B cell (primary cell): Measurements from ENCODE around the gene PCDHB6. TPM values are rescaled to one million over a fixed set of nuclear protein-coding genes. Genes with fewer than 3 reads are reported as not detected.
"Not testable (repeated sequence)": the region's sequence is repeated elsewhere in the genome, so short reads cannot be mapped to it uniquely, and the experiment has no call there.

Experiments
- ATAC-seq: fragments of 200-7000 bp; cut with Tn5 transposase; one replicate; pipeline ENCODE4 v1.10.0; 2021; ENCODE audit warnings: low read depth, mild to moderate bottlenecking, moderate number of reproducible peaks, moderate library complexity
- CTCF ChIA-PET: fragments of 350-600 bp; sonication (Branson Sonifier 250); formaldehyde crosslinking; loops from one replicate; lab custom pipeline; 2021; ENCODE audit warnings: antibody characterized with exemption, inconsistent platforms; lab: Charles Lee
- POLR2A ChIA-PET: fragments of 350-600 bp; sonication (Branson Sonifier 250); formaldehyde crosslinking; loops from one replicate; lab custom pipeline; 2021; ENCODE audit warnings: antibody characterized with exemption; lab: Charles Lee
- DNase-seq: peaks from one replicate; pipeline ENCODE4 v3.0.0; 2013
- H2AFZ ChIP-seq: 2 replicates; pipeline ENCODE4 v1.6.1; 2012; ENCODE audit warnings: mild to moderate bottlenecking, low read depth, low read length; ENCODE audit not compliant: insufficient read depth, poor library complexity, severe bottlenecking
- H3K27ac ChIP-seq, 2 donors: 1 replicate in 1 of 2; 2 replicates in 1 of 2; pipeline ENCODE4 v1.5.1; 2012 to 2013; ENCODE audit warnings: low read length in 2 of 2, mild to moderate bottlenecking in 2 of 2, moderate library complexity in 1 of 2
- H3K27me3 ChIP-seq, 4 experiments: fragments of 200-600 bp in 1 of 4; sonication (generic) in 1 of 4; replicated peaks in 1 of 4; 1 replicate in 2 of 4; 2 replicates in 2 of 4; pipeline versions ENCODE4 v1.6.1 to v1.7.0; 2013 to 2016; ENCODE audit warnings: low read length in 3 of 4, mild to moderate bottlenecking in 2 of 4, mixed read lengths in 1 of 4, moderate library complexity in 1 of 4; ENCODE audit not compliant: insufficient read depth in 4 of 4, control insufficient read depth in 3 of 4; ENCODE audit errors: control extremely low read depth in 1 of 4
- H3K36me3 ChIP-seq, 2 experiments: replicated peaks in 1 of 2; 1 replicate in 1 of 2; 2 replicates in 1 of 2; pipeline versions ENCODE4 v1.6.1 to v1.7.1; 2013; ENCODE audit warnings: low read length in 1 of 2; ENCODE audit not compliant: insufficient read depth in 2 of 2, control insufficient read depth in 1 of 2; ENCODE audit errors: control extremely low read depth in 1 of 2, extremely low read depth in 1 of 2
- H3K4me1 ChIP-seq, 2 donors: fragments of 200-600 bp in 1 of 2; sonication (generic) in 1 of 2; 1 replicate in 1 of 2; 2 replicates in 1 of 2; pipeline versions ENCODE4 v1.5.1 to v1.6.1; 2013 to 2017; ENCODE audit warnings: low read length in 2 of 2; ENCODE audit not compliant: control insufficient read depth in 2 of 2, insufficient read depth in 2 of 2
- H3K4me2 ChIP-seq: replicated peaks from 2 replicates; pipeline ENCODE3; 2012; ENCODE audit warnings: mild to moderate bottlenecking, low read depth, low read length; ENCODE audit not compliant: poor library complexity, severe bottlenecking
- H3K4me3 ChIP-seq, 5 experiments: fragments of 200-600 bp in 1 of 5; sonication (generic) in 1 of 5; 1 replicate in 3 of 5; 2 replicates in 2 of 5; pipeline versions ENCODE4 v1.5.1 to v1.7.0; 2011 to 2016; ENCODE audit warnings: low read length in 4 of 5, mild to moderate bottlenecking in 4 of 5, low read depth in 2 of 5, control low read depth in 1 of 5, moderate library complexity in 1 of 5; ENCODE audit not compliant: insufficient read depth in 1 of 5; ENCODE audit errors: control extremely low read depth in 1 of 5, extremely low read depth in 1 of 5
- H3K79me2 ChIP-seq: fragments of 200-600 bp; sonication (generic); one replicate; pipeline ENCODE4 v1.6.0; 2016; ENCODE audit warnings: low read length; ENCODE audit not compliant: control insufficient read depth, insufficient read depth
- H3K9ac ChIP-seq: fragments of 200-600 bp; sonication (generic); 2 replicates; pipeline ENCODE4 v1.6.1; 2017; ENCODE audit warnings: mild to moderate bottlenecking, low read length, moderate library complexity
- H3K9me3 ChIP-seq, 3 donors: one replicate each; pipeline versions ENCODE4 v1.6.1 to v1.7.1; 2013; ENCODE audit warnings: low read length in 2 of 3; ENCODE audit not compliant: control insufficient read depth in 2 of 3, insufficient read depth in 1 of 3; ENCODE audit errors: control extremely low read depth in 1 of 3
- H4K20me1 ChIP-seq: 2 replicates; pipeline ENCODE4 v1.6.0; 2012; ENCODE audit warnings: mild to moderate bottlenecking, low read length; ENCODE audit not compliant: insufficient read depth, control insufficient read depth, poor library complexity, severe bottlenecking
- H3K27ac Mint-ChIP-seq: one replicate; pipeline ENCODE4 v1.8.0; 2021; ENCODE audit warnings: mixed read lengths
- H3K27me3 Mint-ChIP-seq: one replicate; pipeline ENCODE4 v1.8.0; 2021; ENCODE audit warnings: mixed read lengths
- H3K4me1 Mint-ChIP-seq: one replicate; pipeline ENCODE4 v1.8.0; 2021; ENCODE audit warnings: mixed read lengths
- H3K4me3 Mint-ChIP-seq: one replicate; pipeline ENCODE4 v1.8.0; 2021; ENCODE audit warnings: mixed read lengths
- H3K9me3 Mint-ChIP-seq: one replicate; pipeline ENCODE4 v1.8.0; 2022; ENCODE audit warnings: mixed read lengths; ENCODE audit not compliant: insufficient read depth
- WGBS: methylation state at CpG from one replicate; pipeline ENCODE4 v1.1.5; 2013; ENCODE audit warnings: missing lambda C conversion rate; ENCODE audit not compliant: insufficient coverage; 5-methylcytosine and 5-hydroxymethylcytosine counted together
- intact Hi-C: fragments of 100-400 bp; cut with micrococcal nuclease; formaldehyde crosslinking; loops from one replicate; pipeline ENCODE4 v1.10.0; 2022
- polyA plus RNA-seq: library from polyadenylated mRNA; depleted of rRNA; stranded (reverse); fragments of >200 nt; gene quantifications from 2 replicates; pipeline ENCODE4 v1.2.3, GENCODE V29; 2012
- total RNA-seq, 2 donors: library from RNA; stranded (reverse); fragments of 120-200 nt in 1 of 2; gene quantifications; 1 replicate in 1 of 2; 2 replicates in 1 of 2; pipeline versions ENCODE4 v1.2.3 to v1.2.4, GENCODE V29; 2013 to 2022

The PCDHB6 gene
- total and polyA plus RNA-seq, 2 donors (not counting 1 experiment from before 2014, with no cell fraction given) = not detected

GRCh38 chr5:141201646-141202045, 51.8 kb downstream of the PCDHB6 start:
- H3K4me1 ChIP-seq, H3K27ac Mint-ChIP-seq, H3K4me3 ChIP-seq, H3K27me3 ChIP-seq, ATAC-seq, H3K9me3 Mint-ChIP-seq, H3K4me1 Mint-ChIP-seq, POLR2A ChIA-PET, H3K36me3 ChIP-seq, H3K9ac ChIP-seq, intact Hi-C loops, H3K27ac ChIP-seq, H3K27me3 Mint-ChIP-seq, H3K4me2 ChIP-seq, H3K4me3 Mint-ChIP-seq, H2AFZ ChIP-seq, H4K20me1 ChIP-seq, CTCF ChIA-PET, H3K79me2 ChIP-seq, DNase-seq: not testable (repeated sequence)
- peaks cover 4 to 25% (median 12%) of the 10 kb centered on the region in 3 donors for H3K9me3 ChIP-seq
- WGBS = 53% methylated on average over 28 of the region's 35 CpGs

Other genes with a start within 250 kb of the PCDHB6 start
Only the 30 nearest of the 32 such genes appear.
- not detected in 2 replicates for gene PCDHAC1, start 223.8 kb upstream of the PCDHB6 start, total RNA-seq
- not detected in 2 replicates for gene PCDHAC1, start 223.8 kb upstream of the PCDHB6 start, polyA plus RNA-seq
- not detected in 2 replicates for gene PCDHAC2, start 183.6 kb upstream of the PCDHB6 start, total RNA-seq
- not detected in 2 replicates for gene PCDHAC2, start 183.6 kb upstream of the PCDHB6 start, polyA plus RNA-seq
- gene PCDHB1, start 98.7 kb upstream of the PCDHB6 start, total RNA-seq = not detected in 2 replicates
- gene PCDHB1, start 98.7 kb upstream of the PCDHB6 start, polyA plus RNA-seq = not detected in 2 replicates
- not detected in 2 replicates for gene PCDHB2, start 55.4 kb upstream of the PCDHB6 start, total RNA-seq
- 0.07 TPM in 1 of 2 replicates, not detected in the other for gene PCDHB2, start 55.4 kb upstream of the PCDHB6 start, polyA plus RNA-seq
- gene PCDHB3, start 49.6 kb upstream of the PCDHB6 start, total RNA-seq = not detected in 2 replicates
- gene PCDHB3, start 49.6 kb upstream of the PCDHB6 start, polyA plus RNA-seq = not detected in 2 replicates
- gene PCDHB4, start 28.2 kb upstream of the PCDHB6 start, total RNA-seq = not detected in 2 replicates
- not detected in 2 replicates for gene PCDHB4, start 28.2 kb upstream of the PCDHB6 start, polyA plus RNA-seq
- gene PCDHB5, start 14.9 kb upstream of the PCDHB6 start, total RNA-seq = not detected in 2 replicates
- gene PCDHB5, start 14.9 kb upstream of the PCDHB6 start, polyA plus RNA-seq = 0.06 TPM in 1 of 2 replicates, not detected in the other
- gene PCDHB7, start 22.6 kb downstream of the PCDHB6 start, total RNA-seq = not detected in 2 replicates
- gene PCDHB7, start 22.6 kb downstream of the PCDHB6 start, polyA plus RNA-seq = not detected in 2 replicates
- not detected in 2 replicates for gene PCDHB8, start 27.7 kb downstream of the PCDHB6 start, total RNA-seq
- not detected in 2 replicates for gene PCDHB8, start 27.7 kb downstream of the PCDHB6 start, polyA plus RNA-seq
- gene PCDHB16, start 32.3 kb downstream of the PCDHB6 start, total RNA-seq = not detected in 2 replicates
- not detected in 2 replicates for gene PCDHB16, start 32.3 kb downstream of the PCDHB6 start, polyA plus RNA-seq
- gene PCDHB9, start 37.1 kb downstream of the PCDHB6 start, total RNA-seq = 0.12 TPM in 2 replicates
- gene PCDHB9, start 37.1 kb downstream of the PCDHB6 start, polyA plus RNA-seq = 0.12 and 0.20 TPM in 2 replicates
- not detected in 2 replicates for gene PCDHB10, start 42.3 kb downstream of the PCDHB6 start, total RNA-seq
- not detected in 2 replicates for gene PCDHB10, start 42.3 kb downstream of the PCDHB6 start, polyA plus RNA-seq
- not detected in 2 replicates for gene PCDHB11, start 49.6 kb downstream of the PCDHB6 start, total RNA-seq
- gene PCDHB11, start 49.6 kb downstream of the PCDHB6 start, polyA plus RNA-seq = not detected in 2 replicates
- not detected in 2 replicates for gene PCDHB12, start 58.7 kb downstream of the PCDHB6 start, total RNA-seq
- gene PCDHB12, start 58.7 kb downstream of the PCDHB6 start, polyA plus RNA-seq = not detected in 2 replicates
- 0.07 TPM in 1 of 2 replicates, not detected in the other for gene PCDHB13, start 63.9 kb downstream of the PCDHB6 start, total RNA-seq
- not detected in 2 replicates for gene PCDHB13, start 63.9 kb downstream of the PCDHB6 start, polyA plus RNA-seq
- gene PCDHB14, start 73.3 kb downstream of the PCDHB6 start, total RNA-seq = 0.10 TPM in 1 of 2 replicates, not detected in the other
- not detected in 2 replicates for gene PCDHB14, start 73.3 kb downstream of the PCDHB6 start, polyA plus RNA-seq
- not detected in 2 replicates for gene PCDHB15, start 95.3 kb downstream of the PCDHB6 start, total RNA-seq
- gene PCDHB15, start 95.3 kb downstream of the PCDHB6 start, polyA plus RNA-seq = 0.10 TPM in 1 of 2 replicates, not detected in the other
- gene SLC25A2, start 154.0 kb downstream of the PCDHB6 start, total RNA-seq = 3.4 and 3.6 TPM in 2 replicates
- 0.12 and 0.29 TPM in 2 replicates for gene SLC25A2, start 154.0 kb downstream of the PCDHB6 start, polyA plus RNA-seq
- gene TAF7, start 170.7 kb downstream of the PCDHB6 start, total RNA-seq = 119 TPM in 2 replicates
- gene TAF7, start 170.7 kb downstream of the PCDHB6 start, polyA plus RNA-seq = 52.1 and 76.7 TPM in 2 replicates
- gene PCDHGA1, start 180.5 kb downstream of the PCDHB6 start, total RNA-seq = 0.53 and 0.64 TPM in 2 replicates
- gene PCDHGA1, start 180.5 kb downstream of the PCDHB6 start, polyA plus RNA-seq = 0.06 and 0.17 TPM in 2 replicates
- gene PCDHGA2, start 188.7 kb downstream of the PCDHB6 start, total RNA-seq = 0.07 and 0.29 TPM in 2 replicates
- 0.06 and 0.09 TPM in 2 replicates for gene PCDHGA2, start 188.7 kb downstream of the PCDHB6 start, polyA plus RNA-seq
- 0.29 and 0.32 TPM in 2 replicates for gene PCDHGA3, start 193.8 kb downstream of the PCDHB6 start, total RNA-seq
- gene PCDHGA3, start 193.8 kb downstream of the PCDHB6 start, polyA plus RNA-seq = 0.10 TPM in 1 of 2 replicates, not detected in the other
- 0.66 and 0.69 TPM in 2 replicates for gene PCDHGB1, start 200.0 kb downstream of the PCDHB6 start, total RNA-seq
- gene PCDHGB1, start 200.0 kb downstream of the PCDHB6 start, polyA plus RNA-seq = 0.09 and 0.10 TPM in 2 replicates
- gene PCDHGA4, start 205.0 kb downstream of the PCDHB6 start, total RNA-seq = 1.1 TPM in 2 replicates
- gene PCDHGA4, start 205.0 kb downstream of the PCDHB6 start, polyA plus RNA-seq = 0.09 and 0.13 TPM in 2 replicates
- 3.3 and 3.9 TPM in 2 replicates for gene PCDHGB2, start 209.9 kb downstream of the PCDHB6 start, total RNA-seq
- 0.32 and 0.66 TPM in 2 replicates for gene PCDHGB2, start 209.9 kb downstream of the PCDHB6 start, polyA plus RNA-seq
- gene PCDHGA5, start 214.1 kb downstream of the PCDHB6 start, total RNA-seq = 1.7 and 1.8 TPM in 2 replicates
- 0.07 and 0.21 TPM in 2 replicates for gene PCDHGA5, start 214.1 kb downstream of the PCDHB6 start, polyA plus RNA-seq
- 2.8 and 3.8 TPM in 2 replicates for gene PCDHGB3, start 220.2 kb downstream of the PCDHB6 start, total RNA-seq
- 0.33 and 0.52 TPM in 2 replicates for gene PCDHGB3, start 220.2 kb downstream of the PCDHB6 start, polyA plus RNA-seq
- gene PCDHGA6, start 223.8 kb downstream of the PCDHB6 start, total RNA-seq = 2.5 and 2.7 TPM in 2 replicates
- 0.33 and 0.78 TPM in 2 replicates for gene PCDHGA6, start 223.8 kb downstream of the PCDHB6 start, polyA plus RNA-seq
- 1.8 and 2.3 TPM in 2 replicates for gene PCDHGA7, start 232.7 kb downstream of the PCDHB6 start, total RNA-seq
- gene PCDHGA7, start 232.7 kb downstream of the PCDHB6 start, polyA plus RNA-seq = 0.23 and 0.49 TPM in 2 replicates
- 1.6 and 1.8 TPM in 2 replicates for gene PCDHGB4, start 237.6 kb downstream of the PCDHB6 start, total RNA-seq
- gene PCDHGB4, start 237.6 kb downstream of the PCDHB6 start, polyA plus RNA-seq = 0.06 and 0.39 TPM in 2 replicates